Brain pericyte (primary cell): Measurements from ENCODE around the gene OTUD3.
"Not testable (repeated sequence)": the region's sequence is repeated elsewhere in the genome, so short reads cannot be mapped to it uniquely, and the experiment has no call there.

Source experiments
- DNase-seq: peaks from one replicate; pipeline ENCODE4 v3.0.0-alpha.2; 2012; ENCODE audit warnings: low read depth, low spot score

Gene OTUD3, protein sequence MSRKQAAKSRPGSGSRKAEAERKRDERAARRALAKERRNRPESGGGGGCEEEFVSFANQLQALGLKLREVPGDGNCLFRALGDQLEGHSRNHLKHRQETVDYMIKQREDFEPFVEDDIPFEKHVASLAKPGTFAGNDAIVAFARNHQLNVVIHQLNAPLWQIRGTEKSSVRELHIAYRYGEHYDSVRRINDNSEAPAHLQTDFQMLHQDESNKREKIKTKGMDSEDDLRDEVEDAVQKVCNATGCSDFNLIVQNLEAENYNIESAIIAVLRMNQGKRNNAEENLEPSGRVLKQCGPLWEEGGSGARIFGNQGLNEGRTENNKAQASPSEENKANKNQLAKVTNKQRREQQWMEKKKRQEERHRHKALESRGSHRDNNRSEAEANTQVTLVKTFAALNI

DNA sequence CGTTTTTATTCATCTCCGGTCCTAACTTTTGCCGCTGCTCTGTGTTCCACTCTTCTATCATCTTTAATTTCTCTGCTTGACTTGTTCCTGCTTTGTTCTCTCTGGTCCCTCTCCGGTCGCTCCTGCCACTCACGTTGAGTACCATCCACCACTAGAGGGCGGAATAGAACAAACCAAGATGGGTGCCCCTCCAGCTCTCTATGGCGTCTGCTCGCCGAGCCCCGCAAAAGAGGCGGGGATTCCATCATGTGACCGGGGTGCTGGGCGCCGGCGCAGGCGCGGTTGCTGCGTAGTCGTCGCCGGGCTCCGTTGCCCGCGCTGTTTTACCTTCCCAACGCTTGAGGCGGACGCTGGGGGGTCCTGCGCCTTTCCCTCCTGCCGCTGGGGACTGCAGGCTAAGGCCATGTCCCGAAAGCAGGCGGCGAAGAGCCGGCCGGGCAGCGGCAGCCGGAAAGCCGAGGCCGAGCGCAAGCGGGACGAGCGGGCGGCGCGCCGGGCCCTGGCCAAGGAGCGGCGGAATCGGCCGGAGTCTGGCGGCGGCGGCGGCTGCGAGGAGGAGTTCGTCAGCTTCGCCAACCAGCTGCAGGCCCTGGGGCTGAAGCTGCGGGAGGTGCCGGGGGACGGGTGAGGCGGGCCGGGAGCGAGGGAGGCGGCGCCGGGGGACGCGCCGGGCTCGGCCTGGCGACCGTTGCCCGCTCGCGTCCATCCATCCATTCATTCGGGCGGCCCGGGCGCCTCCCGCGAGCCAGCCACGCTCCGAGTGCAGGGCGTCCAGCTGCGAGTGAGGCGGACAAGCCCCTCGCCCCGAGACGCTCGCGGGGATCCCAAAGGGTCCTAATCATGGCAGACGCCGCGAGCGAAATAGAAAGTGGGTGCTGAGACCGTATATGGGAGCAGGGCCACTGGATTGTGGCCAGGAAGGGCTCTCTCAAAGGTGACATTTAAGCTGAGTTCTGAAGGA lies at the start of gene OTUD3:
Gene OTUD3, plus strand, starts transcription at position 285 of the 961 bp plus-strand sequence. Its CDS starts 119 bp downstream, at position 404.
- DNase-seq, result peak; percentile 89

DNA sequence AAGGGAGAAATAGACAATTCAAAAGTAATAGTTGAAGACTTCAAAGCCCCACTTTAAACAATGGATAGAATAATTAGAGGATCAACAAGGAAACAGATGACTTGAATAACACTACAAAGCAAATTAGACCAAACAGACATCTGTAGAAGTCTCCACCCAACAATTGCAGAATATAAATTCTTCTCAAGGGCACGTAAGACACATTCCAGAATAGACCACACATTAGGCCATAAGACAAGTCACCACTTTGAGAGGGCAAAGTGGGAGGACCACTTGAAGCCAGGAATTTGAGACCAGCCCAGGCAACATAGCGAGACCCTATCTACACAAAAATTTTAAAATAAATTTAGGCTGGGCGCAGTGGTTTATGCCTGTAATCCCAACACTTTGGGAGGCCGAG lies 46.6 kb upstream of the OTUD3 start:
- no peak for DNase-seq

DNA sequence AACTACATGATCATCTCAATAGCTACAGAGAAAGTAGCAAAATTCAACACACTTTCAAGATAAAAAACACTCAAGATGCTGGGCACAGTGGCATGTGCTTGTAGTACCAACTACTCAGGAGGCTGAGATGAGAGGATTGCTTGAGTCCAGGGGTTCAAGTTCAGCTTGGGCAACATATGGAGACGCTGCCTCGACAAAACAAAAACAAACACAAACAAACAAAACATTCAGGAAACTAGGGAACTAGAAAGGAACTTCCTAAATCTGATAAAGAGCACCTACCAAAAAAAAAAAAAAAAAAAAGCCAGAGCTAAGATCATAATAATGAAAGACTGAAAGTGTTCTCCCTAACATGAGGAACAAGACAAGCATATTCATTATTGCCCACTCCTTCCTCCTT lies 44.3 kb upstream of the OTUD3 start:
- DNase-seq, result no peak

DNA sequence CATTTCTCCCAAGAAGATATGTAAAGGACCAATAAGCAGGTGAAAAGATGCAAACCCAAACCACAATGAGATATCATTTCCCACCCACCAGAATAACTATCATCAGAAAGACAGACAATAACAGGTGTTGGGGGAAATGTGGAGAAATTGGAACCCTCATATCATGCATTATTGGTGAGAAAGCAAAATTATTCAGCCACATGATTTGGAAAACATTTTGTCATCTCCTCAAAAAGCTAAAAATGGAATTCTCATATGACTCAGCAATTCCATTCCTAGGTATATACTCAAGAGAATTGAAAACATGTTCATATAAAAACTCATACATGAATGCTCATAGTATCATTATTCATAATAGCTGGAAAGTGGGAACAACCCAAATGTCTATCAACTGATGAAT lies 42.0 kb upstream of the OTUD3 start:
- no peak for DNase-seq

DNA sequence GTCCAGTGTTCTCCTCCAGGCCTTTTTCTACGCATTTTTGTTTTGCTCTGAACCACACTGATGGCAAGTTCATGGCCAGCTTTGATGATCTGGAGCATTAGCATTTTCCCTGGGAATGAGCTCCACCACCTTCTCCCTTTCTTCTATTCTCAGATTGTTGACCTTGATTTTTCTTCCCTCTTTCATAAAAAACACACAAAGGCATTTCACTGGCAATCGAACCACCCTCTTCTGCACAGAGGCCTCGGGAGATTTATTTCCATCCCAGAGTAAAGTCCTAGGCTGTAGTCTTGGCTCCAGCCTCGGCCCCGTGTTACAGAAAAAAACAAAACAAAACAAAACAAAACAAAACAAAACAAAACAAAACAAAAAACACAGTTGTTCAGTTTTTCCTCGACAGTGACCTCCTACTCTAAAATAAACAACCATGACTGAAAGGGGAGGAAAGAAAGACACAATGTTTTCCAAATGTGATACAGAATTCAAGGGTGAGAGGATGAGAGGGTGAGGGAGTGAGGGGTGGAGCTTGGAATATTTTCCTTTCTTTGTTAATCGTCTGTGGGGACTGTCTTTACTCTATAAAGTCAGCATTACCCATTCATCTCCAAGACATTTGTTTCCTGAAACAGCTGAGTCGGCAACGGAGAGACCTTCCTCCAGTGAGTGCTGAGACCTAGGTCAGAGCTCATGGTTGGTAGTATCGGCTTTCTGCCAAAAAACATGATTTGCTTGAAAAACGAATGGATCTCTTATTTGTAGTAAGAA lies 37.3 kb upstream of the OTUD3 start:
- DNase-seq, result peak; percentile 82

DNA sequence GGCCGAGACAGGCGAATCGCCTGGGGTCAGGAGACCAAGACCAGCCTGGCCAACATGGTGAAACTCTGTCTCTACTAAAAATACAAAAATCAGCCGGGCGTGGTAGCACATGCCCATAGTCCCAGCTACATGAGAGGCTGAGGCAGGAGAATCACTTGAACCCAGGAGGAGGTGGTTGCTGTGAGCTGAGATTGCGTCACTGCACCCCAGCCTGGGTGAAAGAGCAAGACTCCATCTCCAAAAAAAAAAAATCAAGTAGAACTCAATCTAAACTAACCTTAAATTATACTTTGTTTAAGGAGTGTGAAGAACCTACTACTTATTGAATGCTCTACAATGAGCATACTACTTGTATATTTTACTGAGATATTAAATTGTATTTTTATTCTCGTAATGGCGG lies 36.6 kb upstream of the OTUD3 start:
- DNase-seq, result no peak

DNA sequence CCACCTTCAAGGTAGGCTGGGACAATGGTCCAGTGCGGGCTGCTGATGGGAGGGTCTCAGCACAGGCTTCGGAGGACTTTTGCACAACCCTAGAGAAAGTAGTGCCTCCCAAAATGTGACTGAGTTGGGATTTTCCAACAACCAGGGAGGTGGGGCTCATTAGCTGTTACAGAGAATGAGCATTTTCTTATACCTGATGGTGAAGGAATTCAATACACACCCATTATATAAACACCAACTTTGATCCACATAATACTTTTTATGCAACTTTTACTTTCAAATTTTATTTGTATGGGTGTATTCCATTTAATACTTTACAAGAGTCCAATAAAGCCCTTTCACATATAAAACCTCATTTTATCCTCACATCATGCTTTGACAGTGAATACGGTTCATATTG lies 35.9 kb upstream of the OTUD3 start:
- no peak for DNase-seq

DNA sequence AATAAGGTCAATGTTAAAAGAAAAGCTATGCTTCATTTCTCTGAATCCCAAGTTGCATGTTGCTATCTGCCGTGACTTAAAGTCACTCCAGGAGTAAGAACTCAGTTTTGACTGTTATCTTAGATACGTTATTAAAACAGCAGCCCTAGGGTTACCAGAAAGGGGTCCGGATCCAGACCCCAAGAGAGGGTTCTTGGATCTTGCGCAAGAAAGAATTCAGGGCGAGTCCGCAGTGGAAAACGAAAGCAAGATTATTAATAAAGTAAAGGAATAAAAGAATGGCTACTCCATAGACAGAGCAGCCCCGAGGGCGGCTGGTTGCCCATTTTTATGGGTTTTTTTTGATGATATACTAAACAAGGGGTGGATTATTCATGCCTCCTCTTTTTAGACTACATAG lies 34.9 kb upstream of the OTUD3 start:
- DNase-seq, result not testable (repeated sequence)

DNA sequence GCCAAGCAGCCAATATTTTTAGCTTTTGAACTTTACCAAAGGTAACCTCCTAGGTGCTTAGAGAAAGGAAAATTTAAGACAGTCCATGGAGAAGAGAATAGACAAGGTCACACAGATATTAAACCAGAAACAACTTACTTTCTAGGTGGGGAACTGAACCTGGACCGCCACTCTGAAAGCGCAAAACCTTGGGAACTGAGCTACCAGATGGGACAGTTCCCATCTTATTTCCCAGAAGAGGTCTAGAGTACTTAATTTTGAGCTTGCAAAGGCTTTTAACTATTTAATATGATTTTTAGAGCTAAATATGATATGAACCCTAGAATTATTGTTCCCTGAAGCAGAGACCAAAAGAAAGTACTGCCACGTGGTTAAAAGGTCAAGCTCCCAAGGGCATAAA lies 32.9 kb upstream of the OTUD3 start:
- DNase-seq, result not testable (repeated sequence)

DNA sequence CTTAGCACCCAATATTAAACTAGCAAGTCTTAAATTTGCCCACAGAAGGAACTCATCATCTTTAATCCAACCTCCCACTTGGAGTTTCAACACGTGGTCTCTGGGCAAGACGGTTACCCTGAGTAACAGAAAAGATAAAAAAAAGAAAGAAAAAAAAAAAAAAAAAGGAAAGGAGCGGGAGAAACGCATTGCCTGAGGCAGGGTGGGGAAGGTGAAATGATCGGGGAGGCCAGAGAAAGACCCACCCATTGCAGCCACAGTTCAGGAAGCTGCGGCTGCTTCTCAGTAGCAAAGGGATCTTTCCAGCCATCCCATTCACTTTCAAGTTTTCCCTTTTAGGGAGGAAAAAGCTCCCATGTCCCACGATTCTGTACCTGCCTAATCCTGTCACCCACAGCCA lies 32.0 kb upstream of the OTUD3 start:
- DNase-seq, result no peak

DNA sequence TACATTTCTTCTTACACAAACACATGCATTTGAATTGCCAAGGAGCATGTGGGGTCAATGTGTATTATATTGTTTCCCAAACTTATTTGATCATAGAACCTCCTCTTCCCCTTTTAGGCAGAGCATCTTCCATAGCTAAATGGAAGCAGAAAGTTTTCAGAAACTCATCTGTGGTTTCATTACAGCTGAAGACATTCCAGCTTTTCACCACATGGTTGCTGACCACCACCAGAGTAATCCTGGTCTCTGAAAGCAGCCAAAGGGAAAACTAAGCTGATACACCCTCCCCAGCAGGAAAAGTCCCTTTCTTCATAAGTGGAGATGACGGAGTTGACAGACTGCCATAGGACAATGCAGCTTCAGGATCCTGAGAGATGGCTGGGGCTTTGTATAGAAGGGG lies 30.2 kb upstream of the OTUD3 start:
- no peak for DNase-seq

DNA sequence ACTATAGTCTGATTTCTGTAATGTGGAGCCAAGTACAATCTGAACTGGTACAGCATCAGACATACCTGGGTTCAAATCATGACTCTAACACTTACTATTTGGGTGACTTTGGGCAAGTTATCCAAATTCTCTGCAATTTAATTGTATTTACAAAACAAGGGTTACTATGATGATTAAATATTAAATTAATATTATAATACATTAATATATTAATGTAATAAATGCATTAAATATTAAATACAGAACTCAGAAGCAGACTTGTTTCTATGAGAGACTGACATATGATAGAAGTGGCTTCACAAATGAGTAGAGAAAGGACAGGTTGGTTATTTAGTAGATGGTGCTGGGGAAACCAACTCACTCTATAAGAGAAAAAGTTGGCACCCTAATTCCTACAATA lies 27.3 kb upstream of the OTUD3 start:
- no peak for DNase-seq

DNA sequence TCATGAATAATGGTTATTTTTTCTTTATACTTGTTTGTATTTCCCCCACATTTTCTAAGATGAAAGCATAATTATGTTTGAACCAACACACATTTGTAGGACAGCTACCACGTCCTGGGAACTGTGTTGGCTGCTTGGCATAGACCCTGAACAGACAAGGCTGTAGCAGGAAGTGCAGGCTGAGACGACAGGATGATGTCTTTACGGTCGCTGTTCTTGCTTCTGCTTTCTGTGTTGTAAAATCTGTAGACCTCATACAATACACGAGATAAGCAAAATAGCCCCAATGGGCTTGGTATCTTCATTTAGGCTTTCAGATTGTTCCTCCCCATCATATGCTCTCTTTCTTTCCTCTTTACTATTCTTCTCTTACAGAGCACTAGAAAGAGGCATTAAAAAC lies 23.3 kb upstream of the OTUD3 start:
- DNase-seq, result no peak

DNA sequence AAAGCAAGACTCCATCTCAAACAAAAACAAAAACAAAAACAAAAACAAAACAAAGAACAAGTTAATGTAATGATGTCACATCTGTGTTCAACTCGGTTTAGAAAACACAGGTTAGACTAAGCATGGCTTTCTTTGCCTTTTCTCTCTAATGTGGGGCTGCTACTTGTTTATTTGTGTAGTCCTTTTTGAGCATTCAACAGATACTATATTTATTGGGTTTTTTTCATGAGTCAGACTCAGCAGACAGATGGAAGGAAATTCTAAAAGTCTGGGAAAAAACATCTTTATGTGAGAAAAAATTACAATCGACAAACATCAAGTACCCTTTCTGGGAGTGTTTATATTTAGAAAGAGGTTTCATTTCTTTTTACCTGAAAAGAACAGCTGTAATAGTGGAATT lies 22.3 kb upstream of the OTUD3 start:
- DNase-seq, result no peak

DNA sequence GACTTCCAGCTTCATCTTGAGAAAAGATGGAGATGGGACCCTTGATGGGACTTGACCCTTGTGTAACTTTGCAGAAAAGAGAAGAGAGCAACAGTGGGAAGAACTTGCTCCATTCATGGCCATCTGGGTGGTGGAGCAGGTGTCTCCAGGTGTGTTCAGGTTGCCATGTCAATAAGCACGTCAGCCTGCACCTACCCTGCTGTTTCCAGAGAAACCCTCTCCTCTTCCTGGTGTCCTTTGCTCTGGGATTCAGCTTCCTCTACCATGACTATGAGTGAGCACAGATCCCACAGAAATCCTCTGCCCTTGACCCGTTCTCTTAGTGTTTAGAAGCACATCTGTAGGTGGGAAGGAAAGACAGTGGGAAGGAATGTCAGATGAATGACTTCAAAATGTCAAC lies 21.8 kb upstream of the OTUD3 start:
- no peak for DNase-seq

DNA sequence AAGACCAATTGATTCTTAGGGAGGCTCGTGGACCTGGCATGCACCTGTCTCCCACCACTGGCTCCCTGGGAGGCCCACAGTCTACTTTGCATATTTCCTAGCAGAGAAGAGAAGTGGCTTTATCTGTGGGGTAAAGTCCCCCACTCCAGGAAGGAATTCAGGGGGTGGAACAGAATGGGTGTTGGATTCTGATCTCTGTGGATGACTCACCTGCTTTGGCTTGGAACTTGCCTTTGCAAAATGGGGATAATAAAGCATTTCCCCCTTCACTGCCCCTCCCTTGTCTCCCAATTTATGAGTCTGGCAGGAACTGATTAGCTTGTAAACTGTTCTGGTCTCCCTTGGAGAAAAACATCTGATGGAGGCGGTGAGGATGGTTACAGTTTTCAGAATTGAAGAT lies 21.2 kb upstream of the OTUD3 start:
- DNase-seq, result no peak

DNA sequence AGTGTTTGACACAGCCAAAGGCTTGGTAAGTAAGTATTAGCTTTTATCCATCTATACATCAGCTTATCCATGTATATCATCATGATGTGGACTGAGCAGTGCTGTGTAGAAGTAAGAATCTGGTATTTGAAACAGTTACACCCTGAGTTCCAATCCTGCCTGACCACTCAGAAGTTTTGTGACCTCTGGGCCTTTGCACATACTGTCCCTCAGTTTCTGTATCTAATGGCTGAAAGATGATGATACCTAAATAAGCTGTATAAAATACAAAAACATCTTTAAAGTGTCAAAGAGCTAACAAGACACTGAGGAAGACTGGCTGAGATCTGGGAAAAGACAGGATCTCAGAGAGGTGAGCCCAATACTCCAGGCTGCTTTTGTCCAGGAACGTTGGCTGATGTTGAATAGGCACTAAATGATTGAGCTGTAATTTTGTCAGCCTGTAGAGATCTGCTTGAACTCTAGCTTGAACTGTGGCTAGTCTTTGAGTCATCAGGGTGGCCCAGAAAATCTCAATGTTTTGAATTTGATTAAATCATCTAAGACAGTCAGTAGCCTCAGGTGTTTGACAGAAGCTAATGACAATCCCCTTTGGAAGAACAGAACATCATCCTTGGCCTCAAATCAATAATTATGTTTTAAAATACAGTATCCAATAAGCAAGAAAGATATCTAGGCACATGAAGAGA lies 20.2 kb upstream of the OTUD3 start:
- no peak for DNase-seq

DNA sequence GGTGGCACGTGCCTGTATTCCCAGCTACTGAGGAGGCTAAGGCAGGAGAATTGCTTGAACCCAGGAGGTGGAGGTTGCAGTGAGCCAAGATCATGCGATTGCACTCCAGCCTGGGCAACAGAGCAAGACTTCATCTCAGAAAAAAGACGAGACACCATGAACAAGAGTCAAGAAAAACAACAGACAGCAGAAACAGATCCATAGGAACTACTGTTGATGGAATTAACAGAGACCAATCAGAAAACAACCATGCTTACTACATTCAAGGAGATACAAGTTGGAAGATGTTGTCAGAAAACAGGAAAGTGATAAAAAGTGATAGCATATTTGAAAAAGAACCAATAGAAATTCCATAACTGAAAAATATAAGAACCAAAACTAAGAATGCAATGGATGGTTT lies 19.3 kb upstream of the OTUD3 start:
- DNase-seq, result no peak

DNA sequence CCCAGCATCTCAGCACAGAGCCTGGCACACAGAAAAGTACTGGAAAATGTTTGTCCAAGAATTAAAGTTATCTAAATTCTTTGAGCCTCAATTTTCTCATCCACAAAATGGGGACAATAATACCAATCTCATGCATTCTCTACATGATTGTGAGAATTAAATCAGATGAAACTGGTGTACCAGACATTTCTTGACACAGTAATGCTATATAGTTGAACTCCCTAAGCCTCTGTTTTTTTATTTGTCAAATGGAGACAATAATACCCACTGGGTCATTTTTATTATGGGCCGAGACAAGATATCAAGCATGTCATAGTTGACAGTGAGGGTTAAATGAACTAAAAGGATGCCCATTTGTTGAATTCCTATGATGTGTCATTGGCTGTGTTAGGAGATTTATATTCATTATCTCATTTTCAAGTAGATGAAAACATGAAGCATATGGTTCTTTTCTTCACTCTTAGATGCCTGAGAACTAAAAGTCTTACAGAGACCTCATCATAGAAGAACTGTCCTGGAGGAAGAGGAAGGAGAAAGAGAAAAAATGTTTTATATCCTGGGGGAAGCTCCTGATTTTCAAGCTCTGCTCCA lies 17.5 kb upstream of the OTUD3 start:
- DNase-seq, result no peak

DNA sequence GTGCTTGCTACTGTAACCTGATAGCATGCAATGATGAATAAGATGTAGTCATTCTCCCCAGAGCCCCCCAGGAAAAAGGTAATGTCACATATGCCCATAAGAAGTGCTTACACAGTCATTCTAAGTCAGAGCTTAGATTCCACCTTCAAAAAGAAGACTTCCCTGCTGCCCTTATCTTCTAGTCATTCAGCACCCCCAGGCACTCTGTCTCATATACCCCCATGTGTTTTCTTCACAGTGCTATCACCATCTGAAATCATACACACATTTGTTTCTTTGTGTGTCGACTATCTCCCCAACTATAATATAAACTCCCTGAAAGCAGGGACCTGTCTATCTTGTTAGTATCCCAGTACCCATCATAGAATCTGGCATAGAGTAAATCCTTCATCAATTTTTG lies 16.2 kb upstream of the OTUD3 start:
- DNase-seq, result no peak

DNA sequence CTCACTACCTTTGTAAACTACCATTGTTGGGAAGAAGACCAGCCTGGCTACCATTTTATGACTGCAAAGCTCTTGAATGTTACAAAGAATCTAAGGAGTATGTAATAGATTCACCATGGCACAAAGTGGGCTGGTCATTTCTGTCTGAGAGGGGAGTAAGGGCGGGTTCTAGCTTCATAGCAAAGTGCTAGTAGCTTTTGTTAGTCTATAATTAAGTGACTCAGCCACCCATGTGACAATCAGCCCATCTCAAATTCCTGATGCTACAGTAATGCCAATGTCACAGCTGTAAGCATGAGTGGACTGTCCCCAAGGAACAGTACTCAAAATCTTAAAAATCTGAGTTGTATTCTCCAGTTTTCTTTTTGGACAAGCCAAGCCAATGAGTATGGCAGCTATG lies 15.4 kb upstream of the OTUD3 start:
- no peak for DNase-seq
